GM06990 (cell line): ENCODE results near the gene MED12.

Source experiments
- DNase-seq: peaks from one replicate; pipeline ENCODE4 v3.0.0-alpha.2; 2011; ENCODE audit not compliant: insufficient read length; ENCODE audit errors: extremely low read depth
- H3K27me3 ChIP-seq: replicated peaks from 2 replicates; pipeline ENCODE4 v1.6.0; 2011; ENCODE audit warnings: low read length; ENCODE audit not compliant: control insufficient read depth, insufficient read depth
- H3K36me3 ChIP-seq: 2 replicates; pipeline ENCODE4 v1.5.1; 2011; ENCODE audit warnings: low read length; ENCODE audit not compliant: control insufficient read depth, insufficient read depth
- H3K4me3 ChIP-seq: replicated peaks from 2 replicates; pipeline ENCODE4 v1.5.1; 2011; ENCODE audit warnings: low read depth, mild to moderate bottlenecking, control low read depth, low read length
- CTCF ChIP-seq: IDR thresholded peaks from 2 replicates; pipeline ENCODE4 v1.5.1; 2011; ENCODE audit warnings: low read length, control low read depth, mild to moderate bottlenecking, inconsistent platforms; ENCODE audit not compliant: insufficient read depth, poor library complexity, severe bottlenecking

MED12 gene

GRCh38 chrX:71181558-71181909 lies 63.1 kb downstream of the MED12 start:
- no peak for DNase-seq
- H3K36me3 ChIP-seq = peaks cover 2% of the 10 kb centered on the region
- H3K27me3 ChIP-seq = no peaks in the 10 kb centered on the region
- no peak for TF ChIP-seq CTCF
- peak overlapping the region; percentile 50 for H3K4me3 ChIP-seq

GRCh38 chrX:71181910-71182799 lies 63.8 kb downstream of the MED12 start:
- Histone ChIP-seq H3K4me3 (peak overlapping the region; percentile 50), H3K27me3 (no peaks in the 10 kb centered on the region), H3K36me3 (peaks cover 2% of the 10 kb centered on the region)
- no peak for TF ChIP-seq CTCF
- DNase-seq = peak; percentile 76

- Histone ChIP-seq H3K4me3 (no peak overlapping the region), H3K27me3 (no peaks in the 10 kb centered on the region), H3K36me3 (peaks cover 2% of the 10 kb centered on the region)
- no peak for TF ChIP-seq CTCF
- no peak for DNase-seq
These were observed 64.5 kb downstream of the MED12 start for GRCh38 chrX:71182871-71183270.

- no peak overlapping the region for H3K4me3 ChIP-seq
- H3K27me3 ChIP-seq = no peaks in the 10 kb centered on the region
- DNase-seq = no peak
- TF ChIP-seq CTCF = no peak
- H3K36me3 ChIP-seq = no peaks in the 10 kb centered on the region; the same call in 1 of the 2 replicates
These were observed 64.9 kb downstream of the MED12 start for GRCh38 chrX:71183341-71183740.

- DNase-seq = no peak
- no peak for TF ChIP-seq CTCF
- Histone ChIP-seq H3K36me3 (no peaks in the 10 kb centered on the region; the same call in 1 of the 2 replicates), H3K4me3 (no peak overlapping the region), H3K27me3 (no peaks in the 10 kb centered on the region)
These were observed 65.7 kb downstream of the MED12 start for GRCh38 chrX:71184092-71184491.
